Smooth muscle cell (in vitro differentiated cells): ENCODE results near the gene MYO9B. TPM values are rescaled to one million over a fixed set of nuclear protein-coding genes. Genes with fewer than 3 reads are reported as not detected.

Source experiments
- DNase-seq: peaks from one replicate; lab custom pipeline; 2025; ENCODE audit not compliant: unreplicated experiment; lab: John Stamatoyannopoulos, UW
- H2AFZ ChIP-seq: fragments of 200-600 bp; sonication (generic); 2 replicates; pipeline ENCODE4 v1.6.0; 2016; ENCODE audit warnings: antibody characterized with exemption, low read depth, mild to moderate bottlenecking
- H3F3A ChIP-seq: fragments of 200-600 bp; sonication (generic); 2 replicates; pipeline ENCODE4 v1.6.0; 2017; ENCODE audit warnings: antibody characterized with exemption, low read depth
- H3K27ac ChIP-seq: fragments of 200-600 bp; sonication (generic); 2 replicates; pipeline ENCODE4 v1.5.1; 2016; ENCODE audit warnings: low read depth, mild to moderate bottlenecking
- H3K27me3 ChIP-seq: fragments of 200-600 bp; sonication (generic); 2 replicates; pipeline ENCODE4 v1.6.1; 2016; ENCODE audit warnings: low read depth, mild to moderate bottlenecking
- H3K36me3 ChIP-seq: fragments of 200-600 bp; sonication (generic); 2 replicates; pipeline ENCODE4 v1.5.1; 2016; ENCODE audit warnings: low read depth
- H3K4me1 ChIP-seq: fragments of 200-600 bp; sonication (generic); 2 replicates; pipeline ENCODE4 v1.5.1; 2016; ENCODE audit warnings: low read depth
- H3K4me2 ChIP-seq: fragments of 200-600 bp; sonication (generic); 2 replicates; pipeline ENCODE4 v1.6.0; 2016; ENCODE audit warnings: mild to moderate bottlenecking
- H3K4me3 ChIP-seq: fragments of 200-600 bp; sonication (generic); 2 replicates; pipeline ENCODE4 v1.5.1; 2016; ENCODE audit warnings: mild to moderate bottlenecking
- H3K79me2 ChIP-seq: fragments of 200-600 bp; sonication (generic); 2 replicates; pipeline ENCODE4 v1.6.0; 2016; ENCODE audit warnings: low read depth, mild to moderate bottlenecking
- H3K9ac ChIP-seq: fragments of 200-600 bp; sonication (generic); 2 replicates; pipeline ENCODE4 v1.6.0; 2016; ENCODE audit warnings: low read depth
- H3K9me3 ChIP-seq: fragments of 200-600 bp; sonication (generic); replicated peaks from 2 replicates; pipeline ENCODE4 v1.5.1; 2016; ENCODE audit warnings: low read depth
- H4K20me1 ChIP-seq: fragments of 200-600 bp; sonication (generic); 2 replicates; pipeline ENCODE4 v1.6.0; 2016; ENCODE audit warnings: low read depth
- WGBS: methylation state at CpG from one replicate; pipeline ENCODE4 v1.1.7; 2016; ENCODE audit warnings: low lambda C conversion rate; 5-methylcytosine and 5-hydroxymethylcytosine counted together
- polyA plus RNA-seq: library from polyadenylated mRNA; unstranded; fragments of >200 nt; fragmentation: Nextera tagmentation; extraction: Ambion mirVana; gene quantifications from 2 replicates; pipeline ENCODE4 v1.2.1, GENCODE V29; 2016
- total RNA-seq: library from RNA; depleted of rRNA; stranded (reverse); fragments of >200 nt; gene quantifications from 2 replicates; pipeline ENCODE4 v1.2.3, GENCODE V29; 2014
- TF ChIP-seq, protein P1 (sequence below): fragments of 200-600 bp; sonication (generic); IDR thresholded peaks from 2 replicates; pipeline ENCODE4 v1.5.1; 2017; ENCODE audit warnings: borderline replicate concordance, mild to moderate bottlenecking, antibody characterized with exemption; ENCODE audit not compliant: insufficient read depth, poor library complexity, severe bottlenecking

The MYO9B gene
- total and polyA plus RNA-seq, 2 experiments from 2014 or later: 44.6 to 46.6 TPM

DNA sequence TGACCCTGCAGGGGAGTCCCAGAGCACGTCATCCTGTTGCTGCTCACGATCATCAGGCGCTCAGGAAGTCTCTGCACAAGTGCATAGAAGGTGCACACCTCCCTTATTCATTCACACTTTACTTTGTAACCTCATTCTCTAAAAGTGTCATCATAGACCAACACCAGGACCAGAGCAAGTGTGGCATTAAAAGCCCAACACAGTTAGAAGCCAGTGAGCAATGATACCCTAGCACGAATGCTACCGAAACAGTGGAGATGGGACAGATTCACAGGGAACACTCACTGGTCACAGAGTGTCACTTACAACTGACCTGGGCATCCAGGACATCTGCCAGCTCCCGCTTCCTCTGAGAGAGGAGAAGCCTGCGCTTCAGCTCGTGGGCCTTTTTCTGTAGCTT lies 17.3 kb upstream of the MYO9B start:
- Histone ChIP-seq H3K27ac (no peak overlapping the region), H3F3A (no peaks in the 10 kb centered on the region), H3K4me1 (no peaks in the 10 kb centered on the region), H4K20me1 (no peaks in the 10 kb centered on the region), H3K9ac (no peak overlapping the region), H3K79me2 (no peaks in the 10 kb centered on the region), H3K36me3 (peaks cover 16% of the 10 kb centered on the region), H3K27me3 (no peaks in the 10 kb centered on the region), H3K4me2 (no peak overlapping the region), H3K4me3 (no peak overlapping the region), H2AFZ (no peak overlapping the region), H3K9me3 (peaks cover 12% of the 10 kb centered on the region)
- DNase-seq: no peak
- WGBS: 98% methylated on average over 8 of the region's 8 CpGs
- TF ChIP-seq, protein P1, sequence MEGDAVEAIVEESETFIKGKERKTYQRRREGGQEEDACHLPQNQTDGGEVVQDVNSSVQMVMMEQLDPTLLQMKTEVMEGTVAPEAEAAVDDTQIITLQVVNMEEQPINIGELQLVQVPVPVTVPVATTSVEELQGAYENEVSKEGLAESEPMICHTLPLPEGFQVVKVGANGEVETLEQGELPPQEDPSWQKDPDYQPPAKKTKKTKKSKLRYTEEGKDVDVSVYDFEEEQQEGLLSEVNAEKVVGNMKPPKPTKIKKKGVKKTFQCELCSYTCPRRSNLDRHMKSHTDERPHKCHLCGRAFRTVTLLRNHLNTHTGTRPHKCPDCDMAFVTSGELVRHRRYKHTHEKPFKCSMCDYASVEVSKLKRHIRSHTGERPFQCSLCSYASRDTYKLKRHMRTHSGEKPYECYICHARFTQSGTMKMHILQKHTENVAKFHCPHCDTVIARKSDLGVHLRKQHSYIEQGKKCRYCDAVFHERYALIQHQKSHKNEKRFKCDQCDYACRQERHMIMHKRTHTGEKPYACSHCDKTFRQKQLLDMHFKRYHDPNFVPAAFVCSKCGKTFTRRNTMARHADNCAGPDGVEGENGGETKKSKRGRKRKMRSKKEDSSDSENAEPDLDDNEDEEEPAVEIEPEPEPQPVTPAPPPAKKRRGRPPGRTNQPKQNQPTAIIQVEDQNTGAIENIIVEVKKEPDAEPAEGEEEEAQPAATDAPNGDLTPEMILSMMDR: no peak

DNA sequence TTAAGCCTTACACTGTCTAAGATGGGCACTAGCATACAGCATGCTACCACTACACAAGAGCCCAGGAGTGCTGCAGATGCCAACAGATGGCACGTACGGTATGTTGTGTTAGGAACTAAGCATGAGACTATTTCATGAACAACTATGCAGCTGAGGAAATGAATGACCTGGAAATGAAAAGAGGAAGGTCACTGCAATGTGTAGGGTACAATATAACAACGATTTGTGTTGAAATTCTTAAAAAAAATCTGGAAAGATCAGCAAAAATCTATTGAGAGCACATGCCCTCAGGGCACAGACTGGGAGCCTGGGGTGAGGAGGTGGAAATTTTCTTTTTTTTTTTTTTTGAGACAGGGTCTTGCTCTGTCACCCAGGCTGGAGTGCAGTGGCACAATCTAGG lies 14.8 kb upstream of the MYO9B start:
- WGBS: 99% methylated on average over 3 of the region's 3 CpGs

DNA sequence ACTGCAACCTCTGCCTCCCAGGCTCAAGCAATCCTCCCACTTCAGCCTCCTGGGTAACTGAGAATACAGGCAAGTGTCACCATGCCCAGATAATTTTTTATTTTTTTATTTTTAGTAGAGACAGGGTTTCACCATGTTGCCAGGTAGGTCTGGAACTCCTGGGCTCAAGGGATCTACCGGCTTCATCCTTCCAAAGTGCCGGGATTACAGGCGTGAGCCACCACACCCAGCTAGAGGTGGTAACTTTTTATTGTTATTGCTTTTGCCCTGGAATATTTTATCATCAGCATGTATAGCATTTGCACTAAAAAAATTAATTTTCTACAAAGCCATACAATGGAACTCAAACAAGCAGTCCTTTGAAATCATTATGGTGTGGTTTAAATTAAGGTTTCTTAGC lies 14.4 kb upstream of the MYO9B start:
- TF ChIP-seq, protein P1: no peak
- Histone ChIP-seq H3K27ac (no peak overlapping the region), H4K20me1 (no peaks in the 10 kb centered on the region)

More for the DNA sequence above, 14.8 kb upstream of the MYO9B start:
- Histone ChIP-seq H3K4me3 (no peak overlapping the region), H4K20me1 (no peaks in the 10 kb centered on the region), H3K4me2 (no peak overlapping the region), H2AFZ (no peak overlapping the region), H3F3A (no peaks in the 10 kb centered on the region), H3K79me2 (no peaks in the 10 kb centered on the region), H3K9me3 (peaks cover 12% of the 10 kb centered on the region), H3K36me3 (peaks cover 16% of the 10 kb centered on the region), H3K9ac (no peak overlapping the region), H3K27me3 (no peaks in the 10 kb centered on the region), H3K27ac (no peak overlapping the region), H3K4me1 (no peaks in the 10 kb centered on the region)
- no peak for DNase-seq
- TF ChIP-seq, protein P1: no peak

DNA sequence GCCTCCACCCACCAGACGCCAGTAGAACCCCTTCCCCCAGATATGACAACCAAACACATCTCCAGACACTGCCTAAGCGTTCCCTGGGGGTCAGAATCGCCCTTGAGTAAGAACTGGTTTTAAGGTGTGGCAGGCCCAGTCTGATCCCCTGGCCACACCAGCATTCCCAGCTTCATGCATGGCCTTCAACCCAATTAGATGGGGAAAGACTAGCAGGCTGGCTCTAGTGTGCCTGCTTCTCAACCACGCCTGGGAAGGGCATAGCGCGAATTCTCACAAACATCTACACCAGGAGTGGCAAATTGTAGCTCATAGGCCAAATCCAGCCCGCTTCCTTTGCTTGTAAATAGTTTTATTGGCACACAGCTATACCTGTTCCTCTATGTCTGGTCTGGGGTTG lies 13.9 kb upstream of the MYO9B start:
- Histone ChIP-seq H2AFZ (no peak overlapping the region), H3K4me2 (no peak overlapping the region), H3K36me3 (peaks cover 16% of the 10 kb centered on the region), H3K4me3 (no peak overlapping the region), H3K9me3 (peaks cover 12% of the 10 kb centered on the region), H4K20me1 (no peaks in the 10 kb centered on the region), H3K4me1 (no peaks in the 10 kb centered on the region), H3K27ac (no peak overlapping the region), H3K9ac (no peak overlapping the region), H3F3A (no peaks in the 10 kb centered on the region), H3K27me3 (no peaks in the 10 kb centered on the region), H3K79me2 (no peaks in the 10 kb centered on the region)
- TF ChIP-seq, protein P1: no peak
- no peak for DNase-seq
- WGBS: 89% methylated on average over 7 of the region's 7 CpGs

More for the DNA sequence above, 14.4 kb upstream of the MYO9B start:
- no peak overlapping the region for H3K9ac ChIP-seq
- 99% methylated on average over 3 of the region's 3 CpGs for WGBS
- peaks cover 12% of the 10 kb centered on the region for H3K9me3 ChIP-seq
- H3K79me2 ChIP-seq: no peaks in the 10 kb centered on the region
- peaks cover 16% of the 10 kb centered on the region for H3K36me3 ChIP-seq
- H3K27me3 ChIP-seq: no peaks in the 10 kb centered on the region
- H3K4me1 ChIP-seq: no peaks in the 10 kb centered on the region
- DNase-seq: no peak
- no peak overlapping the region for H3K4me2 ChIP-seq
- no peaks in the 10 kb centered on the region for H3F3A ChIP-seq
- H2AFZ ChIP-seq: no peak overlapping the region
- no peak overlapping the region for H3K4me3 ChIP-seq
